Liver (tissue), 3 donors: ENCODE results near the gene CD47.

Experiments used
- ATF3 ChIP-seq: IDR thresholded peaks from 2 replicates; pipeline ENCODE4 v1.6.1; 2016; ENCODE audit warnings: antibody characterized with exemption
- CTCF ChIP-seq: fragments of 150-350 bp; IDR thresholded peaks from 2 replicates; pipeline ENCODE4 v1.5.1; 2017; ENCODE audit warnings: improper control_type of control experiment, low read depth, low read length; ENCODE audit not compliant: missing input control
- FOXA2 ChIP-seq: IDR thresholded peaks from 2 replicates; pipeline ENCODE4 v1.6.1; 2016; ENCODE audit warnings: antibody characterized with exemption
- GABPA ChIP-seq, 2 donors: IDR thresholded peaks in 1 of 2; conservative IDR thresholded peaks in 1 of 2; 2 replicates each; pipeline ENCODE4 v1.6.1; 2016; ENCODE audit warnings: antibody characterized with exemption in 2 of 2, mild to moderate bottlenecking in 1 of 2, moderate library complexity in 1 of 2
- MAX ChIP-seq: IDR thresholded peaks from 2 replicates; pipeline ENCODE4 v1.6.1; 2016; ENCODE audit warnings: antibody characterized with exemption
- RAD21 ChIP-seq, 2 donors: IDR thresholded peaks; 2 replicates each; pipeline ENCODE4 v1.6.1; 2016; ENCODE audit warnings: antibody characterized with exemption in 2 of 2, mild to moderate bottlenecking in 2 of 2
- REST ChIP-seq: IDR thresholded peaks from 2 replicates; pipeline ENCODE4 v1.6.1; 2016; ENCODE audit warnings: antibody characterized with exemption, mild to moderate bottlenecking
- YY1 ChIP-seq: IDR thresholded peaks from 2 replicates; pipeline ENCODE4 v1.6.1; 2016; ENCODE audit warnings: antibody characterized with exemption, mild to moderate bottlenecking
- ZBTB33 ChIP-seq: IDR thresholded peaks from 2 replicates; pipeline ENCODE4 v1.6.1; 2016; ENCODE audit warnings: antibody characterized with exemption
- donor health status: healthy.
- donor health status: healthy.

GRCh38 chr3:108096532-108097321 is 5.9 kb upstream of the CD47 start:
- TF ChIP-seq CTCF = no peak
- no peak for TF ChIP-seq ZBTB33
- no peak for TF ChIP-seq GABPA (IDR thresholded peaks at IDR 0.05 in 1 of 2, conservative IDR thresholded peaks at IDR 0.05 in 1 of 2)
- TF ChIP-seq RAD21 (IDR thresholded peaks at IDR 0.05) = no peak
- TF ChIP-seq YY1 = no peak
- TF ChIP-seq REST = no peak
- TF ChIP-seq MAX = no peak
- no peak for TF ChIP-seq ATF3
- TF ChIP-seq FOXA2 = no peak
